KBM-7 (cell line): ENCODE measurements around the gene REXO5.
"Not testable (repeated sequence)": the region's sequence is repeated elsewhere in the genome, so short reads cannot be mapped to it uniquely, and the experiment has no call there.

ENCODE experiments used
- DNase-seq: peaks from one replicate; pipeline ENCODE4 v3.0.0-alpha.2; 2015
- in situ Hi-C: fragments of 300-500 bp; cut with MboI; formaldehyde crosslinking; loops from 2 replicates; pipeline ENCODE4 v1.14.3; 2020; ENCODE audit warnings: low sequenced_read_pairs, low pct_unique_long_range_greater_than_20kb, mixed read lengths

REXO5 gene

GRCh38 chr16:20844588-20844987 is 38.3 kb downstream of the REXO5 start:
- in situ Hi-C loops = no loop called here
- peak; percentile 53 for DNase-seq

GRCh38 chr16:20846030-20846429 is 39.7 kb downstream of the REXO5 start:
- no peak for DNase-seq
- in situ Hi-C loops = no loop called here

GRCh38 chr16:20846551-20846950 is 40.2 kb downstream of the REXO5 start:
- in situ Hi-C loops = no loop called here
- DNase-seq = no peak

GRCh38 chr16:20847550-20847949 is 41.2 kb downstream of the REXO5 start:
- in situ Hi-C loops = no loop called here
- peak; percentile 28 for DNase-seq

GRCh38 chr16:20849589-20850390 is 43.5 kb downstream of the REXO5 start:
- peak; percentile 80 for DNase-seq
- in situ Hi-C loops = loop anchor here (10.0 kb wide), 1 partner anchor 235 kb away; no protein-coding TSS in a partner anchor

GRCh38 chr16:20850981-20851380 is 44.7 kb downstream of the REXO5 start:
- no peak for DNase-seq
- in situ Hi-C loops = loop anchor here (10.0 kb wide), 1 partner anchor 234 kb away; no protein-coding TSS in a partner anchor

- in situ Hi-C loops = loop anchor here (10.0 kb wide), 1 partner anchor 233 kb away; no protein-coding TSS in a partner anchor
- DNase-seq = no peak
Observed at GRCh38 chr16:20851601-20852000, 45.3 kb downstream of the REXO5 start.

- DNase-seq = no peak
- in situ Hi-C loops = loop anchor here (10.0 kb wide), 1 partner anchor 232 kb away; no protein-coding TSS in a partner anchor
Observed at GRCh38 chr16:20853143-20853542, 46.8 kb downstream of the REXO5 start.

- no peak for DNase-seq
- in situ Hi-C loops = loop anchor here (10.0 kb wide), 1 partner anchor 231 kb away; no protein-coding TSS in a partner anchor
Observed at GRCh38 chr16:20853981-20854620, 47.8 kb downstream of the REXO5 start.

GRCh38 chr16:20854963-20855362 is 48.6 kb downstream of the REXO5 start:
- in situ Hi-C loops = loop anchor here (10.0 kb wide), 1 partner anchor 230 kb away; no protein-coding TSS in a partner anchor
- no peak for DNase-seq

GRCh38 chr16:20857281-20857680 is 51.0 kb downstream of the REXO5 start:
- no peak for DNase-seq
- in situ Hi-C loops = loop anchor here (10.0 kb wide), 1 partner anchor 228 kb away; no protein-coding TSS in a partner anchor

GRCh38 chr16:20859229-20859628 is 52.9 kb downstream of the REXO5 start:
- DNase-seq = no peak
- in situ Hi-C loops = loop anchor here (10.0 kb wide), 1 partner anchor 226 kb away; no protein-coding TSS in a partner anchor

GRCh38 chr16:20859699-20860098 is 53.4 kb downstream of the REXO5 start:
- no peak for DNase-seq
- in situ Hi-C loops = loop anchor here (10.0 kb wide), 1 partner anchor 225 kb away; no protein-coding TSS in a partner anchor

GRCh38 chr16:20860361-20860760 is 54.0 kb downstream of the REXO5 start:
- in situ Hi-C loops = no loop called here
- no peak for DNase-seq

- in situ Hi-C loops, DNase-seq: not testable (repeated sequence)
Observed at GRCh38 chr16:20860995-20861394, 54.7 kb downstream of the REXO5 start.

GRCh38 chr16:20862162-20862960 is 56.0 kb downstream of the REXO5 start:
- in situ Hi-C loops = no loop called here
- no peak for DNase-seq

- DNase-seq = peak; percentile 65
- in situ Hi-C loops = not testable (repeated sequence)
Observed at GRCh38 chr16:20864376-20864775, 58.0 kb downstream of the REXO5 start.

GRCh38 chr16:20865420-20866131 is 59.2 kb downstream of the REXO5 start:
- in situ Hi-C loops = no loop called here
- DNase-seq = no peak
